Body of pancreas (tissue), 4 donors: ENCODE data around the gene GRB10.

Experiments
- POLR2A ChIP-seq, 3 donors: fragments of 450-650 bp; IDR thresholded peaks; one replicate each; pipeline ENCODE4 v1.6.1; 2016; ENCODE audit warnings: antibody characterized with exemption in 3 of 3, mild to moderate bottlenecking in 2 of 3
- TF ChIP-seq, protein P1 (sequence below), 7 experiments: fragments of 450-650 bp in 4 of 7; fragments of 200-600 bp in 3 of 7; sonication (generic) in 3 of 7; IDR thresholded peaks; one replicate each; pipeline ENCODE4 v1.5.1; 2016 to 2019; ENCODE audit warnings: antibody characterized with exemption in 7 of 7

DNA sequence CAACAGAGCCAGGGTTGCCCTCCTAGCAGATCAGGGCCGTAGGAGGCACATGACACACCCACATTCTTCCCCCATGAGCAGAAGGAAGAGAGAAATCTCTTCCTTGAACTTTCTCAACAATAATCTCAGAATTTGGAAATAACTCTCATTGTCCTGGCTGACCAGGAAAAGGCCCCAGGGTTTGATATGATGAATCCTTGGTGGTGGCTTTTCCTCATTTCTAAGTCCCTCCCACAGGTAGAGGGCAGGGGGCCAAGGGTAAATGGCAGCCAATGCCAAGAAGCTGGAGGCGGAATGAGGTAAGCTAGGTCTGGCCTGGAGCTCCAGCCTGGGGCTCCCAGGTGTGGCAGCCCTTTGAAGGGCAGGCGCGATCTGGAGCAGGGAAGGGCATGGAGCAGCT lies 67.8 kb downstream of the GRB10 start:
- TF ChIP-seq, protein P1, sequence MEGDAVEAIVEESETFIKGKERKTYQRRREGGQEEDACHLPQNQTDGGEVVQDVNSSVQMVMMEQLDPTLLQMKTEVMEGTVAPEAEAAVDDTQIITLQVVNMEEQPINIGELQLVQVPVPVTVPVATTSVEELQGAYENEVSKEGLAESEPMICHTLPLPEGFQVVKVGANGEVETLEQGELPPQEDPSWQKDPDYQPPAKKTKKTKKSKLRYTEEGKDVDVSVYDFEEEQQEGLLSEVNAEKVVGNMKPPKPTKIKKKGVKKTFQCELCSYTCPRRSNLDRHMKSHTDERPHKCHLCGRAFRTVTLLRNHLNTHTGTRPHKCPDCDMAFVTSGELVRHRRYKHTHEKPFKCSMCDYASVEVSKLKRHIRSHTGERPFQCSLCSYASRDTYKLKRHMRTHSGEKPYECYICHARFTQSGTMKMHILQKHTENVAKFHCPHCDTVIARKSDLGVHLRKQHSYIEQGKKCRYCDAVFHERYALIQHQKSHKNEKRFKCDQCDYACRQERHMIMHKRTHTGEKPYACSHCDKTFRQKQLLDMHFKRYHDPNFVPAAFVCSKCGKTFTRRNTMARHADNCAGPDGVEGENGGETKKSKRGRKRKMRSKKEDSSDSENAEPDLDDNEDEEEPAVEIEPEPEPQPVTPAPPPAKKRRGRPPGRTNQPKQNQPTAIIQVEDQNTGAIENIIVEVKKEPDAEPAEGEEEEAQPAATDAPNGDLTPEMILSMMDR (IDR thresholded peaks at IDR 0.05) = peak in 2 of 7 experiments; percentile 4 to 10
- no peak for TF ChIP-seq POLR2A (IDR thresholded peaks at IDR 0.05)
